Upper lobe of left lung (tissue), 4 donors: ENCODE measurements around the gene PIBF1.

Experiments
- POLR2A ChIP-seq, 4 donors: fragments of 450-650 bp; IDR thresholded peaks; one replicate each; pipeline ENCODE4 v1.5.1; 2016 to 2017; ENCODE audit warnings: antibody characterized with exemption in 4 of 4, mild to moderate bottlenecking in 2 of 4
- TF ChIP-seq, protein P1 (sequence below), 6 experiments: fragments of 450-650 bp in 4 of 6; fragments of 200-600 bp in 2 of 6; sonication (generic) in 2 of 6; IDR thresholded peaks; one replicate each; pipeline ENCODE4 v1.5.1; 2016 to 2019; ENCODE audit warnings: antibody characterized with exemption in 6 of 6

DNA sequence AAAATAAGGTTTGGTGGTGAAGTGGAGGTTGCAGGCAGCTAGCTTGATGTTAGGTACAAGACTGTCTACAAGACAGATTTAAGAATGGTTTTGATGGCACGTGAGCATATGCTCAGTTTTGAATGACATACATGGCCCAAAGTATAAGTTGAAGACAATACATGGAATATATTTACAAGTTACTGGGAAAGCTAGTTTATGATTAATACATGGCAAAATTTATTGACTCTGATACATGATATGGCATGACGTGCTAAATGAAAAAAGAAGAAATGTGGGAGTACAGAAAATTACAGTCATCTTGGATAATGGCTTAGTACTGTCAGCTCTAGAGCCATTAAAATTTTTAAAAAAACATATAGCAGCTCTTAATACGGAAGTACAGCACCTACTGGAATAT, 281.2 kb downstream of the PIBF1 start:
- TF ChIP-seq, protein P1, sequence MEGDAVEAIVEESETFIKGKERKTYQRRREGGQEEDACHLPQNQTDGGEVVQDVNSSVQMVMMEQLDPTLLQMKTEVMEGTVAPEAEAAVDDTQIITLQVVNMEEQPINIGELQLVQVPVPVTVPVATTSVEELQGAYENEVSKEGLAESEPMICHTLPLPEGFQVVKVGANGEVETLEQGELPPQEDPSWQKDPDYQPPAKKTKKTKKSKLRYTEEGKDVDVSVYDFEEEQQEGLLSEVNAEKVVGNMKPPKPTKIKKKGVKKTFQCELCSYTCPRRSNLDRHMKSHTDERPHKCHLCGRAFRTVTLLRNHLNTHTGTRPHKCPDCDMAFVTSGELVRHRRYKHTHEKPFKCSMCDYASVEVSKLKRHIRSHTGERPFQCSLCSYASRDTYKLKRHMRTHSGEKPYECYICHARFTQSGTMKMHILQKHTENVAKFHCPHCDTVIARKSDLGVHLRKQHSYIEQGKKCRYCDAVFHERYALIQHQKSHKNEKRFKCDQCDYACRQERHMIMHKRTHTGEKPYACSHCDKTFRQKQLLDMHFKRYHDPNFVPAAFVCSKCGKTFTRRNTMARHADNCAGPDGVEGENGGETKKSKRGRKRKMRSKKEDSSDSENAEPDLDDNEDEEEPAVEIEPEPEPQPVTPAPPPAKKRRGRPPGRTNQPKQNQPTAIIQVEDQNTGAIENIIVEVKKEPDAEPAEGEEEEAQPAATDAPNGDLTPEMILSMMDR (IDR thresholded peaks at IDR 0.05) = no peak
- no peak for TF ChIP-seq POLR2A (IDR thresholded peaks at IDR 0.05)
